Stimulated activated CD4-positive, alpha-beta T cell treated with anti-CD3 and anti-CD28 coated beads, TNF-alpha, amount 100 ng/mL, for 4 hours (primary cell): ENCODE measurements around the gene NFKBIE.

Experiments used
- DNase-seq, 3 experiments: peaks; one replicate each; pipeline ENCODE4 v3.0.0-alpha.2; 2020; ENCODE audit warnings: low read depth in 3 of 3

NFKBIE gene

DNA sequence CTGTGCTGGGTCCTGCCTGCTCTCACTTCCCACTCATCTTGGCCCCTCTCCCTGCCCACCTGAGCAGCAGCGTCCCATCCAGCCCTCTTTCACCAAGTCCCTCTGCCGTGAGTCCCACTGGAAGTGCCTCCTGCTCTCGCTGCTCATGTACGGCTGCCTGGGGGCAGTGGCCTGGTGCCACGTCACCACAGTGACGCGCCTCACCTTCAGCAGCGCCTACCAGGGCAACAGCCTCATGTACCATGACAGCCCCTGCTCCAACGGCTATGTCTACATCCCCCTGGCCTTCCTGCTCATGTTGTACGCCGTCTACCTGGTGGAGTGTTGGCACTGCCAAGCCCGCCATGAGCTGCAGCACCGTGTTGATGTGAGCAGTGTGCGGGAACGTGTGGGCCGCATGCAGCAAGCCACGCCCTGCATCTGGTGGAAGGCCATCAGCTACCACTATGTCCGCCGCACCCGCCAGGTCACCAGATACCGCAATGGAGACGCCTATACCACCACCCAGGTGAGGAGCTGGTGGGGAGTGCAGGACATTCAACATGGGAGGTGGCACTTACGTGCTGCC lies 7.7 kb upstream of the NFKBIE start:
- DNase-seq, result no peak

DNA sequence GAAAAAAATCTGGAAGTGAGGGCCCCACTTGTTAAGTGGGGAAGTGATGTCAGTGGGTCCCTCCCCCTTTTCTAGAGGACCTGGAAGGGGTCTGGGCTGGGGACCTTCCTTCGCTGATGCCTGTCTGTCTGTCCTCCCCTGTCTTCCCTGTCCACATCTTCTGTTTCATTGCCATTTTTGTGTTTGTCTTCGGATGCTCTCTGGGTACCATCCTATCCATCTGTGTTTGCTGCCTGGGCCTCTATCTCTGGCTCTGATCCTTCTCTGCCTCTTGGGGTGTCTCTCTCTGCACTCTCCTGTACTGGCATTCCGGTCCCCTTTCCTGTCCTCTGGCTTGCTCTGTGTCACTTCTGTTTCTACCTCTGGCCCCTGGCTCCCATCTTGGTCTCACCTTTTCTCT lies 7.2 kb upstream of the NFKBIE start:
- no peak for DNase-seq

DNA sequence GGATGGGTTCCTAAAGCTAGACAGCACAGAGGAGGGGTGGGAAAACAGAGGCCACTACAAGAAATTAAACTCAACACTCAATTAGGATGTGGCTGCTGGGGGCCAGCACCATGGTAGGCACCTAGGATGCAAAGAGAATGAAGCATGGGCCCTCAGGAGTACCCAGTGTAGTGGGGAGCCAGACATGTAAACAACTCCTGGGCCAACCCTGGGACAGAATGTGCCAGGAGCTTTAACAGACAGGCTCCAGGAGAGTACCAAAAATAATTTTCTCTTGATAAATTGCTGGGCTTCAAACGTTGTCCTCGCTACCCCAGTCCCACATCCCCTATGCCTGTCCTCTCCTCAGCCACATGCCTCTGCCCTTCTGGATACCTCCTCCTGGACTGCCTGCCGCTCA lies 6.6 kb upstream of the NFKBIE start:
- DNase-seq, result no peak

DNA sequence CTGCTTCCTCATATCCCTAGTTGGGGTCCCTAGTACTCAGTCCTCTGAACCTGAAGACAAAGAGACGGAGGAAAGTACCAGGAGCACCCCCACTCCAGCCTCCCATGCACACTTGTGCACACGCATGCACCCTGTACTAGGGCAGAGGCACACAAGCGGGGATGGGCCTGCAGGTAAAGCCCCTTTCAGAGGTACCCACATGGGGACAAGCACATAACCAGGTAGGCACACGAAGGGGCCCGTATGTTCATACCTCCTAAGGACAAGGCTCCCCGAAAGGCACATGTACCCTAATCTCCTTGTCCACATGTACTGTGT lies 6.0 kb upstream of the NFKBIE start:
- DNase-seq, result no peak

DNA sequence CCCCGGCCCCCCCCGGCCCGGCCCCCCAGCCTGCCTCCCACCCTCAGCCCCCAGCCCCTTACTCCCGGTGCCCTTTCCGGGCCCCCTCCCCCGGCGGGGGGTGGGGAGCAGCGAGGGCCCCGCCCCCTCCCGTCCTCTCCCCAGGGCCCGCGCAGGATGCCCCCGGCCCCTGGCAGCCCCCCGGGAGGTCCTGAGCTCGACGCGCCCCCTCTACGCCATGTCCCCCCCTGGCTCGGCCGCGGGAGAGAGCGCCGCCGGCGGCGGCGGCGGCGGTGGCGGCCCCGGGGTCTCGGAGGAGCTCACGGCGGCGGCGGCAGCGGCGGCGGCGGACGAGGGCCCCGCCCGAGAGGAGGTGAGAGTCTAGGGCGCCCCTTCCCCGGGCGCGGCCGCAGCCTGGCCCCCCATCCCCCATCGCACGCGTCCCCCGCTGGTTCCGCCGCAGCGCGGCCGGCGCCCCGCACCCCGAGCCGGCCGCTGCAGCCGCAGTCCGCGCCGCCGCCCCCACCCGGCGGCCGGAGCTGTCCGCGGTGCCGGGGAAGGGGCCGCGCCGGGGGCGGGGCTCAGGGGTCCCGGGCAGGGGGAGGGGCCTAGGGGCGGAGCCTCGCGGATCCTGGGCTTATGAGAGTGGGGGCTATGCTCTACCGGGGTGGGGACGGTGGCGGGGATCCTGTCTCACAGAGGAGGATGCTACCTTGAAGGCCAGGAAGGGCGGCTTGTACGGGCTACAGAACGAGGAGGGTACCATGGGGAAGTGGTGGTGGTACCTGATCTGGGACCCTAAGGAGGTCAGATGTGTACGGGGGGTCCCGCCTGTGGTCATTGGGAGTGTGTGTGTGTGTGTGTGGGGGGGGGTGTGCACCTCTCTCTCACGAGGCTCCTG lies 5.4 kb upstream of the NFKBIE start:
- no peak for DNase-seq

DNA sequence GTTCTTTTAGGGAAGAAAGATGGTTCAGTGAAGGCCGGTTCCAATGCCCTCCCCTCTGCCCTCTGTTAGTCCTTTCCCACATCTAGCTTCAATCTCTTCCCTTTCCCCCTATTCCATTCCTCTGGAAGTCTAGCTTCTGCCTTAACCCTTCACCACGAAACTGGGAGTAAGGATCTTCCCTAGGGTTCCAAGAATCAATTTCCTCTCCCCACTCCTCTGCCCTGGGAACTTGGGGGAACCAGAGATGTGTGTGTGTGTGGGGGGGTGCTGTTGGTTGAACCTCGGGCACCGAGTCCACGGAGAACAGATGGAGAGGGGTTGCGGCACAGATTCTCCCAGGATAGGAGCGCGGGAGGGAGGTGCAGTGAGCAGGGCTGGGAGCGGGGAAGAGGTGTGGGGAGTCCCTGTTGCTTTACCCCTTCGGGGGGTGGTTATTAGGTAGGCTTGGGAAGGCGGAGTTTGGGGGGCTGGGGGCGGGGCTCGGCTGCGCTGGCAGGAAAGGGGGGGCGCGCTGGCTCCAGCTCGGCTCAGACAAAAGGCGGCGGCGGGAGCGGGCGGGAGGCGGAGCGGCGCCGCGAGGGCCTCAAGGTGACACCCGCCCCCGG lies 4.7 kb upstream of the NFKBIE start, which contains the start of gene TMEM151B:
Gene TMEM151B, plus strand, starts transcription at position 530 of the 605 bp plus-strand sequence. CDS start 293 bp downstream, outside the sequence.
- no peak for DNase-seq

DNA sequence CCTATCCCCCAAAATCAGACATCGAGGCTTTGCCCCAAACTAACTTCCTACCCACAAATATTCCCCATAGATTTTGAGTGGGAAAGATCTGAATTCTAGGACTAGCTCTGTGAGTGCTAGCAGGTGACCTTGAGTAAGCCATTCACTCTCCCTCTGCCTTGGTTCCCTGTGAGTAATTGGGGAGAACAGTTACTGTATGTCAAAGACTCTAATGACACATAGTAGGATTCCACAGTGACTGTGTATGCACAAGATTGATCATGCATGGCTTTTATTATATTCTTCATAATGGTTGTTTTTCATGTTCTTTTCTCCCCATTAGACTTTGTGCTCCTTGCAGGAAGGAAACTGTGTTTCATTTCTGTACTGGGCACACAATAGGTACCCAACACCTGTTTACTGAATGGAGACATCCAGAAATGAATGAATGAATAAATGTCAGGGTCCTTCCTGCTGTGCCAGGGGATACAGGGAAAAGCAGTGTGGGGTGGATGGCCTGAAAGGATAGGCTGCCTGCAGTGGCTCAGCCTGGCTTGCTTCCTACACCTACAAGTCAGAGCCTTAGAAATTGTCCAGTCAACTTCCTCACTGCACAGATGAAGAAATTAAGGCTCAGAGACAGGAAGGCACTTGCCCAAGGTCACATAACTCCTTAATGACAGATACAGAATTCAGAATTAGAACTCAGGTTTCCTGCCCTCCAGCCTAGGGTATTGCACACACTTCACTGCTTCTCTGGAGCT lies 4.0 kb upstream of the NFKBIE start:
- no peak for DNase-seq

DNA sequence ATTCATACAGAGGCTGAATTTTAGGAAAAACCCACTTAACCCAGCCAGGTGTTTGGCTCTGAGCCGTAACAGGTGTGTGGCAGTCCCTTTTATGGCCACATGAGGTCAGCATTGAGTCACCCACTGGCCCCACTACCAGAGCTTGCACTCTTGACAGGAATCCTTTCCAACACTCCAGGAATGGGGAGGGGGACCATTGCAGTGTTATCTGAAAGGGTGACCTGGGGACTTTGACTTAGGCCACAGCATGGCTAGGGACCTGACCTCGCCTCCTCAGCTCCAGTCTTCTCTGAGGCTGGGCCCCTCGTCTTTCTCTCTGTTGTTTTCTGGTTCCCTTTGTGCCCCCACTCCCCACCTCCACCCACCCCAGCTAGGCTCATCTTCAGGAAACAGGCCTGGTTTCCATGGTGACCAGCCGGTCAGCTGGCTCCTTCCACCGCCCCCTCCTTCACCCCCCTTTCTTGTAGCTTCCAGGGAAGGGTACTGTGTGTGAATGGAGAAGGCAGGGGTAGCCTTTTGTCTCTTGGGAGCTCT lies 2.8 kb upstream of the NFKBIE start:
- peak in 1 of 3 experiments; percentile 36 for DNase-seq

DNA sequence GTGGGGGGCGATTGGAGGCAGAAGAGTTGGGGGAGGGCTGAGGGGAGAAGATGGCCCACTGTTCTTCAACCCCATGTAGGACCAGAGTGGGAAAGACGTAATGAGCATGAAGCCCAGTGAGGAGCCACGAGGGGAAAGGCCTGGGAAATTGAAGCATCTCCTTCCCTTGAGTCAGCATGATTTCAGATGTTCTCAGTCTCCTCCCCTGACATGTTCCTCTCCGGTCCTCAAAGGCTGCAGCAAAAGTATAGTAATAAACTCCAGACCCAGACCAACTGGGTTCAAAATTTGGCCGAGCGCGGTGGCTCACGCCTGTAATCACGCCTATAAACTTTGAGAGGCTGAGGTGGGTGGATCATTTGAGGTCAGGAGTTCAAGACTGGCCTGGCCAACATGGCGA lies 1.9 kb upstream of the NFKBIE start:
- no peak for DNase-seq

DNA sequence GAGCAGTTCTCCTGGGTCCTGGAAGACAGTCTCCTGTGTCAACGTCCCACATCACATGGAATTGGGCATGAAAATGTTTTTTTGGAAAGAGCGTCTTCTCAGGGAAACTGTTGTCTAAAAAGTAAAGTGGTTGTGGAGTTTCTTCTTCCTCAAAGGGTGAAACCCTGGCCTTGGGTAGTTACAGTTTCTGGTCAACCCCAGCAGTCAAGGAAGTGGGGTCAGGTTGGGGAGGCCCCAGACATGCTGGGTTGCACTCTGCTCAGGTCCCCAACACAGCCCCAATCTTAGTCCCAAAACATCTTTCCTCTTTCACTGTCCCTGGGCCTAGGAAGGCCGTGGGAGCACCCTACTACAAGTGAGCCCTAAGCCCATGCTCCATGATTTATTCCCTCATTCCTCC lies 996 bp upstream of the NFKBIE start:
- no peak for DNase-seq

DNA sequence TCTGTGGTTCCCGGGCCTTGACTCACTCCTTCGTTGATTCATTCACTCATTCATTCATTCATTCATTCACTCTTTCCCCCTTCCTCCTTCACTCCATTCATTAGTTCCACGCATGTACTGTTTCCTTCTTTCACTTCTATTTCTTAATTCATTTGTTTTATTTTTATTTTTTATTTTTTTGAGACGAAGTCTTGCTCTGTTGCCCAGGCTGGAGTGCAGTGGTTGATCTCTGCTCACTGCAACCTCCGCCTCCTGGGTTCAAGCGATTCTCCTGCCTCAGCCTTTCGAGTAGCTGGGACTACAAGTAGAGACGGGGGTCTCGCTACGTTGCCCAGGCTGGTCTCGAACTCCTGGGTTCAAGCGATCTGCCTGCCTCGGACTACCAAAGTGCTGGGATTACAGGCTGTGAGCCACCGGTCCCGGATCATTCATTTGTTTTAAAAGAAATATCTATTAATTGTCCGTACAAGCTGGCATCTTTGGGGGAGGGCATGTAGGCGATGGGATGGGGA lies 427 bp upstream of the NFKBIE start:
- no peak for DNase-seq

DNA sequence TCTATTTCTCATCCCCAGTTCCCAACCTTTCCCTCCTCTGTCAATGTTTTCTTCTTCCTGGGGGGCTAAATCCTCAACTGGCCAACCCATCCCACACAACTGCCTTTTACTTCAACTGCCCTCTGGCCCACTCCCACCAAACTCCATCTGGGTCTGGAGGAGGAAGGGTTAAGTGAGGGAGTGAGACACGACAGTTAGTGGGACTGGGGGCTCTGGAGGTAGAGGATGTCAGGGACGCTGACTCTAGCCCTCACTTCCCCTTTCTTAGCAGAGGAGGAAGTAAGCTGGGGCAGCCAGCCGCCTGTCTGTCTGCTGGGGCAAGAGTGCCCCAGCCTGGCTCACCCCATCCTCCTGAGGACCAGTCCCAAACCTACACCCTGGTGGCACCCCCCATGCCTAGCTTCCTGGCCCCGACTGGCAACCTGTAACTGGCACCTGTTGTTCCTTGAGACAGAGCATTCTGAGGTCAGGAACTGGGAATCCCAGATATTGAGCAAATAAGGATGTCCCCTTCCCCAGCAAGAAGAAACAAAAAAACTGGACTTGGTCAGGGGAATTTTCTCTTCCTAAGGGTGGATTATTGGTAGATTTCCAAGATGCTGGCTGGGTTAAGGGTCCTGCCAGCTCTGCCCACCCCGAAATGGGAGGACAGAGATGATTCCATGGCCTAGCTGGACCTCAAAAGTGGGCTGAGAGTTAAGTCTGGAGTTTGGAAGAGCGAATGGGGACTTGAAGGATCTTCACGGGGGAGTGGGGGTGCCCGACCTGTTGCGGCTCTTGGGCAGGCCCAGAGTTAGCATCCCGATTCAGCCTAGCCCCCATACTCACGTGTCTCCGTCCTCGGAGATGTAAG lies 971 bp downstream of the NFKBIE start:
- no peak for DNase-seq

DNA sequence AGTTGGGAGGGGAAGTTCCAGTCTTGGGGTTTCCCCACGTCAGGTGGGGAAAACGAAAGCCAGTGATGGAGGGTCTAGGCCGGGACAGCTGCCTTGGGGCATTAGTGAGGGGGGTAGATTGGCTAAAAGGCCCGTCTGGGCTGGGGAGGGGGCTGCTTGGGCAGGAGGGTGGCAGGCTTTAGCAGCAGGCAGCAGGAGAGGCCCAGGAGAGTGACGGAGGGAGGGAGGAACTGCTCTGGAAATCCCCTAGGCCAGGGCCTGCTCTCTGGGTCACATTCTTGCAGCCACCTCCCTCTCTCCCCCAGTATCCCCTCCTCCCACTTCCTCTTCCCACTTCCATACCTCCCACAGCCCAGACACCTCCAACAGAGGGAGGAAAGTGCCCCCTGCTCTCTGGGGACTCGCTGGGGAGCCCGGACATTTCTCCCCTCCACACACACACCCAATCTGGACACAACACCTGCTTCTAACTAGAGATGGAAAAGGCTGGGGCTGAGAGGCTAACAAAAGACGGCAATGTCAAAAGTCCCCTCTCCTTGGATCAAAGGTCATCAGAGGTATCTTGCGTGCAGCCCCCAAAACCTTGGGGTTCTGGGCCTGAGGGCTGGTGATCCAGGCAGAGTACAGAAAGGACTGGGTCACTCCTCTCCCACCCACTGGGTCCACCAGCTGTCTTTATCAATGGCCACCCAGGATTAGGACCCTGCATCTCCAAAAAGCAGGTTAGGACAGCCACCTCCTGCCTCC lies 1.8 kb downstream of the NFKBIE start:
- peak in 1 of 3 experiments; percentile 30 for DNase-seq

DNA sequence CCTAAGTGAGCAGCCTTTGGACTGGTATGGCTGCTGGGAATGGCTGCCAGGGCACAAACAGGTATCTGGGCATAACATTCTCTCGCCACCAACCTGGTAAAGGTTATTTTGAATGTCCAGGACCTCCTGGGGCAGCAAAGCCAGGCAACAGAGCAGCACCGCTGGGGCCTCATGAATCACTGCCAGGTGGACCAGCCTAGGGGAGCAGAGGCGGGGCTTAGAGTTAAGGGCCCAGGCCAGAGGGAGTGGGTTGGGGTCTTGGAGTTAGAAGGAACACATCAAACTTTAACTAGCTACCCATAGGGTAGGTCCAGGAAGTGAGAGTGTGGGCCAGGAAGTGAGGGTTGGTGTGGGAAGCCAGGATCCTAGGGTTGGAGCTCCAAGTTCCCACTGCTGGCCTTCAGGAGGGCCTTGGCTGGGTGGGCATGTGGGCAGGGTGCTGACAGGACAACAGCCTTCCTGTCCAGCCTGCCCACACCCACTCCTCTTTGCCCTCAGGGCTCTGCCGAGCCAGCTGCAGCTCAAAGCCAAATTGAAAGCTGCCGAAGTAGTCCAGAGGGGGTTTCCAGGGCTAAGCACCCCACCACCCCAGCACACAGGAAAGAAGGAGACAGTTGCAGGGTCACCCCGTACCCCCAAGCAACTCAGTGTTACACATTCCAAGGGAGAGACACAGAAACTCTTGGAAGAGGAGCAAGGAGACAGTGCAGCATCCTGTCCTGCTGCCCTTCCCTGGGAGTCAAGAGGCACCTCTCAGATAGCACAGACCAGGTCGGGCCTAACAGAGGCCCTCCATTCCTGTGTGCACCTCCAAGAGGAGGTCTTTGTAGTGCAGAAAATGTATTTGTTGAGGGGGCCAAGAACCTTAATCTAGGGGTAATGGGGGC lies 2.6 kb downstream of the NFKBIE start:
- no peak for DNase-seq

DNA sequence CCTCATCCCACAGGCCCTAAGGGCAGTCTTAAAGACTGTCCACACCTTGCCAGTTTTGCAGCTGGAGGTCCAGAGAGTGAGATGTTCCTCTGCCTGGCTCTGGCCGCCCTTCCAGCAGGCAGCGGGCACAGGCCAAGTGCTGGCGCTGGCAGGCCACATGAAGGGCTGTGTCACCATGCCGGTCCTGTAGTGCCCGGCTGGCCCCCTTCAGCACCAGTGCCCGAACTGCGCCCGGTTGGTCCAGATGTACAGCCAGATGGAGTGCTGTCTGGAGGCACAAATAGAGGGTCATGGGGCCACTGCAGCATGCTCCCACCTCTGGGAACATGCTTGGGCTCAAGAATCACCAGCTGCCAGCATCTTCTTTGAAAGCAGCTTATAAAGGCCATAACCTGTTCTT lies 3.8 kb downstream of the NFKBIE start:
- no peak for DNase-seq

DNA sequence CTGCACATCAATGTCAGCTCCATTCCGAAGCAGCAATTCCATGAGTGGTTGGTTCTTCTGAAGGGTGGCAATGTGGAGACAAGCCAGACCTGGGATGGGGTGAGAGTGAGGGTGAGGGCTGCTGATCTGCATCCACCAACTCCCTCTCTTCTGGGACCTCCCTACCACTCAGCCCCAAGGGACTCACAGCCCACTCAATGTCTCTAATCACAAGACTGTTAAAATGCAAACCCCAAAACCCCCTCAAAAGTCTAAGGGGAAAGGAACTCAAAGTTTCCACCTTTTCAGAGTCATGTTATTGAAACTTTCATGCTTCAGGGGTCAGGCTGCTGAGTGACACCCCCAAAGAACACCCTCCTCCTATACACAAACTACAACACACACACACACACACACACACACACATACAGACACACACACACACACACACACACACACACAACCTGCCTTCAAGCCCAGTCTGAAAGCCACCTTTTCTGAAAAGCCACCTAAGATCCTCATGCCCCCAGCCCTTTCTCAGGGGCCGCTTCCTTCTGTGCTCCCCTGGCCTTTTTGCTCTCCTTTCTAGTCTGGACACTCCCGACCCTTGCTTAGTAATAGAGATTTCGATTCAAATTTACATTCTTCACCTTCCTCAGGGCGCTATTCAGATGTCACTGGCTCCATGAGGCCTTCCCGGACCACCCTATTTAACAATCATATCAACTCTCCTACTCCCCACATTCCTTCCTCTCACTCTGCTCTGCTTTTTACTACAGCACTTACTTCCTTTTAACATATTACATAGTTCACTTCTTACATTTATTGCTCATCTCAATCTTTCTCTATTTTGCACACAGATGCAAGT lies 4.7 kb downstream of the NFKBIE start:
- DNase-seq, result no peak

DNA sequence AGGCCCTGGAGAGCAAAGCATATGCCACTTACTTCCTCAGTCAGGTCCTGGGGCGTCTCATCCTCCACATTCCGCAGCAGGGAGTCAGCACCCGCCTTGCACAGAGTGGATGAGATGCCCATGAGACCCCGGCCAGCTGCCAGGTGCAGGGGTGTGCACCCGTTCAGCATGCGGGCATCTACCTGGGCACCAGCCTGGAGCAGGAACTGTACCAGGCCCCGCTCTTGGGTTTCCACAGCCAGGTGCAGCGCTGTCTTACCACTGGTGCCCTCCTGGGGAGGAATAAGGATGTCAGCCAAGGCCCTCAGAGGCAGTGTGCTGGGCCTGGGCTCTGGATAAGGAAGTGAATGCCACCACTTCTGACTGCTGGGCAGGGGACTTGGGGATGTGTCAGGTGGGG lies 5.3 kb downstream of the NFKBIE start:
- no peak for DNase-seq

DNA sequence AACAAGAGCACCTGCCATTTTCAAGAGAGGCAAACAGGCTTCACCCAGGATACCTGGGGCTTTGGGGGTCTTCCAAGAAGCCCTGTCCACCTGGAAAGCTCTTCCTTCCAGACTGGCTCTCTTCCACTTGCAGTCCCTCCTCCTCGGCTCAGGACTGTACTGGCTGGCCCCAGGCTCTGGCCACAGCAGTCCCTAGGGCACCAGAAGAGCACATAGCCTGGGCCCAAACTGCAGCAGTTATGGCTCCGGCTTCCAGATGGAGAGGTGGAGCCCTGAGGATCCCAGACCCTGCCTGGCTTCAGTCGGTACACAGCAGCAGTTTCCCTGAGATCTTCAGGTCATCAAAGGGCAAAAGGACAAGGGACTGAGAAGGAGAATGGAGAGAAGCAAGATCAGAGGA lies 6.4 kb downstream of the NFKBIE start:
- no peak for DNase-seq
